ENCODE results near the gene MICB.

GRCh38 chr6:31535538-31536324 is 37.8 kb downstream of the MICB start:
- TF ChIP-seq CTCF (optimal IDR thresholded peaks at IDR 0.05 in 1 of 3, IDR thresholded peaks at IDR 0.05 in 1 of 3, conservative IDR thresholded peaks at IDR 0.05 in 1 of 3; ENCODE audit: extremely low read depth in 1 of 3, insufficient read depth in 2 of 3, low read length in 3 of 3): no peak
- TF ChIP-seq EZH2 (IDR thresholded peaks at IDR 0.05; ENCODE audit: low read length): no peak

Measured in keratinocyte (primary cell).